Upper lobe of left lung (tissue), 4 donors: Measurements from ENCODE around the gene TARM1.

Source experiments
- EP300 ChIP-seq, 4 donors: sonication (generic); formaldehyde crosslinking; IDR thresholded peaks; one replicate each; pipeline ENCODE4 v1.5.1; 2017; ENCODE audit warnings: antibody characterized with exemption in 4 of 4, control low read depth in 2 of 4
- POLR2A ChIP-seq, 4 donors: fragments of 450-650 bp; IDR thresholded peaks; one replicate each; pipeline ENCODE4 v1.5.1; 2016 to 2017; ENCODE audit warnings: antibody characterized with exemption in 4 of 4, mild to moderate bottlenecking in 2 of 4
- TF ChIP-seq, protein P1 (sequence below), 6 experiments: fragments of 450-650 bp in 4 of 6; fragments of 200-600 bp in 2 of 6; sonication (generic) in 2 of 6; IDR thresholded peaks; one replicate each; pipeline ENCODE4 v1.5.1; 2016 to 2019; ENCODE audit warnings: antibody characterized with exemption in 6 of 6

DNA sequence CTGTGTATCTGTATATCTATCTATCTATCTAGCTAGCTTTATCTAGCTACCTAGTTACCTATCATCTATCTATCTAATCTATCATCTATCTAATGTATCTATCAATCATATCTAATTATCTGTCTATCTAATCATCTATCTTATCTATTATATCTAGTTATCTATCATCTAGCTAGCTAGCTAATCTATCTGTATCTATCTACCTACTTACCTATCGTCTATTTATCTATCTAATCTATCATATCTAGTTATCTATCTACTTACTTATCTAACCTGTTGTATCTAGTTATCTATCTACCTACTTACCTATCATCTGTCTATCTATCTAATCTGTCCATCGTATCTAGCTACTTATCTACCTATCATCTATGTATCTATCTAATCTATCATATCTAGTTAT is 35.4 kb downstream of the TARM1 start:
- TF ChIP-seq, protein P1, sequence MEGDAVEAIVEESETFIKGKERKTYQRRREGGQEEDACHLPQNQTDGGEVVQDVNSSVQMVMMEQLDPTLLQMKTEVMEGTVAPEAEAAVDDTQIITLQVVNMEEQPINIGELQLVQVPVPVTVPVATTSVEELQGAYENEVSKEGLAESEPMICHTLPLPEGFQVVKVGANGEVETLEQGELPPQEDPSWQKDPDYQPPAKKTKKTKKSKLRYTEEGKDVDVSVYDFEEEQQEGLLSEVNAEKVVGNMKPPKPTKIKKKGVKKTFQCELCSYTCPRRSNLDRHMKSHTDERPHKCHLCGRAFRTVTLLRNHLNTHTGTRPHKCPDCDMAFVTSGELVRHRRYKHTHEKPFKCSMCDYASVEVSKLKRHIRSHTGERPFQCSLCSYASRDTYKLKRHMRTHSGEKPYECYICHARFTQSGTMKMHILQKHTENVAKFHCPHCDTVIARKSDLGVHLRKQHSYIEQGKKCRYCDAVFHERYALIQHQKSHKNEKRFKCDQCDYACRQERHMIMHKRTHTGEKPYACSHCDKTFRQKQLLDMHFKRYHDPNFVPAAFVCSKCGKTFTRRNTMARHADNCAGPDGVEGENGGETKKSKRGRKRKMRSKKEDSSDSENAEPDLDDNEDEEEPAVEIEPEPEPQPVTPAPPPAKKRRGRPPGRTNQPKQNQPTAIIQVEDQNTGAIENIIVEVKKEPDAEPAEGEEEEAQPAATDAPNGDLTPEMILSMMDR (IDR thresholded peaks at IDR 0.05): no peak
- TF ChIP-seq POLR2A (IDR thresholded peaks at IDR 0.05): no peak
- no peak for TF ChIP-seq EP300 (IDR thresholded peaks at IDR 0.05)
